HG02981 (cell line): ENCODE measurements around the gene BBS2.

ENCODE experiments used
- ATAC-seq: cut with Tn5 transposase; IDR thresholded peaks from one replicate; pipeline ENCODE4 v1.9.1; 2021; ENCODE audit warnings: mild to moderate bottlenecking, moderate library complexity; ENCODE audit not compliant: unreplicated experiment

The BBS2 gene, protein sequence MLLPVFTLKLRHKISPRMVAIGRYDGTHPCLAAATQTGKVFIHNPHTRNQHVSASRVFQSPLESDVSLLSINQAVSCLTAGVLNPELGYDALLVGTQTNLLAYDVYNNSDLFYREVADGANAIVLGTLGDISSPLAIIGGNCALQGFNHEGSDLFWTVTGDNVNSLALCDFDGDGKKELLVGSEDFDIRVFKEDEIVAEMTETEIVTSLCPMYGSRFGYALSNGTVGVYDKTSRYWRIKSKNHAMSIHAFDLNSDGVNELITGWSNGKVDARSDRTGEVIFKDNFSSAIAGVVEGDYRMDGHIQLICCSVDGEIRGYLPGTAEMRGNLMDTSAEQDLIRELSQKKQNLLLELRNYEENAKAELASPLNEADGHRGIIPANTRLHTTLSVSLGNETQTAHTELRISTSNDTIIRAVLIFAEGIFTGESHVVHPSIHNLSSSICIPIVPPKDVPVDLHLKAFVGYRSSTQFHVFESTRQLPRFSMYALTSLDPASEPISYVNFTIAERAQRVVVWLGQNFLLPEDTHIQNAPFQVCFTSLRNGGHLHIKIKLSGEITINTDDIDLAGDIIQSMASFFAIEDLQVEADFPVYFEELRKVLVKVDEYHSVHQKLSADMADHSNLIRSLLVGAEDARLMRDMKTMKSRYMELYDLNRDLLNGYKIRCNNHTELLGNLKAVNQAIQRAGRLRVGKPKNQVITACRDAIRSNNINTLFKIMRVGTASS

DNA sequence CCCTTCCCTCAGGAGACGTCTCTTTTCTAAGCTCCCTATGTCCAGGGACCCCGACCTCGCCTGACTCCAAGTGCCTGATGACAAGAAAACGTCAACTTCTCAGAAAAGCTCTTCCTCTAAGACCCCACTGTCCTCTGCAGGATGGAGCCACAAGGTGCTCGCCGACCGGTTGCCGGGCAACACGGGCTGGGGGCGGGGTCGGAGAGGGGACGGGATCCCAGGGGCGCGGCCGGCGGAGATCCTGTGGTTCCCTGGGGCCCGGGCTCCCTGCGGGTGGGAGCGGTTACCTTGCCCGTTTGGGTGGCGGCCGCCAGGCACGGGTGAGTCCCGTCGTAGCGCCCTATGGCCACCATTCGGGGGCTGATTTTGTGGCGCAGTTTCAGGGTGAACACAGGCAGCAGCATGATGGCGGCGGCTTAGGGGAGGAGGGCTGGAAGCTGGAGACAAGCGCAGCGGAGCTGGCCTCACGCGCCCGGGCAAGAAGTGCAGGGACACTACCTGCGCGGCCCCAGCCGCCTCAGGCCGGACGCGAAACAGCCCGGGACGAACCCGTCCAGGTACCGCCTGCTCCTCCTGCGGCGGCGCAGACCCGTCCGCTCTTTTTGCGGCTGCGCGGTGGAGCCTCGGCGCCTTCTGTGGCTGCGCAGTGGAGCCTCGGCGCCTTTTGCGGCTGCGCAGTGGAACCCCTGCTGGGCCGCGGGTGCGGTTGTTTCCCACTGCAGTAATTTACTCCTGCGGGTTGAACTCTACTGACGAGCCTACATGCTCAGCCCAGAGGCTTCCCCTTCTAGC, at the start of gene BBS2:
Gene BBS2, minus strand, starts transcription at position 566 of the 792 bp plus-strand sequence. Its CDS starts 162 bp downstream, at position 404.
- ATAC-seq = peak; percentile 83

DNA sequence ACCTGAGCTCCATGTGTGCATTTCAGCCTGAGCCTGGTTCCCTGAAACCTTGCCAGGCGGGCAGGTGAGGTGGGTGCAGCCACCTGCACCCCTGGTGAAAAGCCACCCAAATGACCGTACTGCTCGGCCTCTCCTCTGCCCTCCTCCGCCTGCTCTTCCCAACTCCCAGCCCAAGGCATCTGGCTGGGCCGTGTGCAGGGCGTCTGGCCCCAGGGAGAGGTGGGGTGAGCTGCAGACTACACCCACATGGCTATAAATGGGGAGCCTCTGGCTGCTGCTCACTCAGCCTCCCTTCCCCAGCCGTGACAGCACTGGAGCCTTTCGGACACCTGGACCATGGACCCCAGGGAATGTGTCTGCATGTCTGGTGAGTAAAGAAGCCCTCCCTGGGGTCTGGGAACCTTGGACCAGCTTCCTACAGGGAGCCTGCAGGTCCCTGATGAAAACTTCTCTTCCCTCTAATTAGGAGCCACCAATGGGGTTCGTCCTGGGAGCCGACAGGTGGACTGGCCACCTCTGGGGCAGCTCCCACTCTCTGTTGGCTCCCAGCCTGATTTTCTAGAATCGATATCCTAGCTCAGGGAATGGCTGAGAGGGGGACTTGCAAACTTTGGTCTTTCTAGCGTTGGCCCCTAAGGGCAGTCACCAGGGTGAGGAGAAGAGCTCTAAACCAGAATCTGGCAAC, 45.1 kb upstream of the BBS2 start, which contains the start of gene MT4:
Gene MT4, plus strand, starts transcription at position 281 of the 685 bp plus-strand sequence. Its CDS starts 56 bp downstream, at position 337.
- no peak for ATAC-seq

DNA sequence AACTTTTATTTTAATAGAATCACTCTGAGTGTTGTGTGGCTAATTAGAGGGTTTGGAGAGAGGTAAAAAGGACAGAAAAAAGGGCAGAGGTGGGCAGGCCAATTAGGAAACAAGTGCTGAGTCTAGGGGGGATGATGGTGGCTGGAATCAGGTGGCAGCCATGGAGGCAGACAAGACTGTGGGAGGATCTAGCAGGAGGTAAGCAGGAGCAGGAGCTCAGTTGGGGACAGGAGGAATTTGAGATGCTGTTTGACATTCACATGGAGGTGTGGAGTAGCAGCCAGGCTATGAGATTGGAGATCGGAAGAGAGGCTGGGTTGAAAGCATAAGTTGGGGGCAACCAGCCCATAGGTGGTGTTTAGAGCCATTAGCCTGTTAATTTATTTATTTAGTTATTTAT, 41.3 kb upstream of the BBS2 start:
- no peak for ATAC-seq

DNA sequence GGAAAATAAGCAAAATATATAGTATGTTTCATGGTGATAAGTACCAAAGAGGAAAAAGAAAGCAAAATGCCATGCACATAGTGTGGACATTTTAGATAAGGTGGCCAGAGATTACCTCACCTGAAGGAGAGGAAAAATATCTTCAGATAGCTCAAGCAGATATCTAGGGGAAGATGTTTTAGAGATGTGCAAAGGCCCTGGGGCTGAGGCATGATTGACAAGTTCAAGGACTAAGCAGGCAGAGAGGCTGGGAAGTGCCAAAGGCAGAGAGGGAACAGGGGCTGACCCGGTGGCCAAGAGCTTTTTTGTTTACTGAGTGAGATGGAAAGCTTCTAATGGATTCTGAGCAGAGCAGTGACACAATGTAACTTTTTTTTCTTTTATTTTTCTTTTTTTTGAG, 40.6 kb upstream of the BBS2 start:
- ATAC-seq = no peak

DNA sequence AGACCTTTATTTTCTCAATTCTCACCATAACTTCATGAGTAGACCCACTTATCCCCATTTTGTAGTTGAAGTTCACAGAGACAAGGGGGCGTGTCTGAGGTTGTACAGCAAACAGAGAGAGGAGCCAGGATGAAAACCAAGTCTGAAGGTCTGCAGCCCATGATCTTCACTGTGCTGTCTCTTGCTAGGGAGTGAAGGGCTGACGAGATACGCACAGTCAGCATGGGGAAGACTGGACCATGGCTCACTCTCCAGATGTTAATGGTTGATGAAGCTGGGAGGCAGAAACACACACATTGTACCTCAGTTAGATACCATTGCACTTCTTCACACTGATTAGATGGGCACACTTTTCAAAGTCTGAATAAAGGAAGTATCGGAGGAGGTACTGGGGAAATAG, 39.3 kb upstream of the BBS2 start:
- ATAC-seq = no peak

DNA sequence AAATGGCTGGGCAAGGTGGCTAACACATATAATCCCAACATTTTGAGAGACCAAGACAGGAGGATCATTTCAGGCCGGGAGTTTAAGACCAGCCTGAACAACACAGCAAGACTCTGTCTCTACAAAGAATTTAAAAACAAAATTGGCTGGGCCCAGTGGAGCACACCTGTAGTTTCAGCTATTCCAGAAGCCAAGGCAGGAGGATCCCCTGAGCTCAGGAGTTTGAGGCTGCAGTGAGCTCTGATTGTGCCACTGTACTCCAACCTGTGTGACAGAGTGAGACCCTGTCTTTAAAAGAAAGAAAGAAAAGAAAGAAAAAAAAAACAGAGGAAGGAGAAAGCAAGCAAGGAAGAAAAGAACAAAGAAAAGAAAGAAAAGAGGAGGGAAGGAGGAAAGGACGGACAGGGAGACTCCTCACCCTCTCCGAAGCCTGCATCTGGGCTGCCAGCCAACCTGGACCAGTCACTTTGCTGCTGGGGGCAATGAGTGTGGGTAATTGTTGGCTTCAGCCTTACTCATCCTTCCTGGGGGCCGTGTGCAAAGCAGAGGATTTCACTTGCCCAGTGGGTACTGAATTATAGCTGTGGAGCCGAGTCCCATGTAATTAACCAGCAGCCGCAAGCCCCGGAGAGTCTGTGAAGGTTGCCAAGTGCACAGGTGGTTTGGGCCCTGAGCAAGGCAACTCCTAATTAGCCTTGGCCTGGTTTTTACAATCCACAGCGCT, 38.4 kb upstream of the BBS2 start:
- no peak for ATAC-seq

DNA sequence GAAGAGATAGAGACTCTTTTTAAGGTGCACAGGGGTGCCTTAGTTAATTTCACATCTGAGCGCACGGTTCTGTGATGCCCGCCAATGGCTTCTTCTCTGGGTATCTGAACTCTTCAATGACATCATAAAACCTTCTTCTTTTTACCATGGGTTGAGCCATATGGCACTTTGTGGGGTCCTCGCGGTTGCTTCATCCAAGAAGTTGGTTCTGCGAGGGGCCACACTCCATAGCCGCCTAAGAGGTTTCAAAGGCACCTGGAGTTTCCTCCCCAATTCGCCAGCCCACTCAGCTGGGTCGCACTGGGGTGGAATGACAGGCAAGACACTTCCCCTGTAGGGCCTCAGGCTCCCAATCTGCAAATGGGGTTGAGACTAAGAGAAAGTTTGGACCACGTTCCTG, 34.6 kb upstream of the BBS2 start:
- ATAC-seq = no peak

DNA sequence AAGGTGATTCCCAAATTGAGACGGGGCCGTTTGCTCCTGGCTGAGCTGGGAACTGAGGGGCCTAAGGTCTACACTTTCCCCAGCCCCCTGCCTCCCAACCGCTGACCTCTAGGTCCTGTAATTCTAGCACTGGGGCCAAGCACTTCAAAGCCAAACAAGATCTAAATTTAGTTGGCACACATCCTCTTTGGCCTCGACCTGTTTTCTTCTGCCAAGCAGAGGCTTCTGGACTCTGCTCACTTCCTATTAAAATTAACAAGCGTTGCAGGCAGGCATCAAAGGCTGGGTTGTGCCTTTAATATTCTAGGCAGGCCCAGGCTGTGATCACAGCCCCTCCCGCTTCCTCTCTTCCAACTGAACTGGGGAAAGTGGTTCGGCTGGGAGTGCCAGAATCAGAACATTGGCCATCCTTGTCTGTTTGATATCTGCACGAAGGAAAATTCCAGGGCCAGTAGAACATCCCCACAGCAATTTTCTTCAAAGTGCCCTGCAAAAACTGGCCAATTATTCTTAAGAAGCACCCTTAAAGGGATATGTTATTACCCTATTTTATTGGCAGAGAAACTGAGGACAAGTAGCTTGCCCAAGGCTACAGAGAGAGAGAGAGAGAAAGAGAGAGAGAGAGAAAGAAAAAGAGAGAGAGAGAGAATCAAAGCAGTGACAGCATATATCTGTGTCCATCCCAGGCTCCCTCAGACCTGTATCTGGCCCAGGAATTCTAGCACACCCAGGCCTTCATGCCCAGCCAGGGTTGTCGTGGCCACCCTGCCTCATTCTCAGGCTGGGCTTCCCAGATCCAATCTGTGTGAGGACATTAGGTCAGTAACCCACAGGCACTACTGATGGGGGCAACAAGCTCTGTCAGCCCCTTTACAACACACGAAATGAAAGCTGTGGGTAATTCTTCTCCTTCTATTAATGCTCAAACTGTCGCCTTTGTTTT, 32.2 kb upstream of the BBS2 start:
- no peak for ATAC-seq

DNA sequence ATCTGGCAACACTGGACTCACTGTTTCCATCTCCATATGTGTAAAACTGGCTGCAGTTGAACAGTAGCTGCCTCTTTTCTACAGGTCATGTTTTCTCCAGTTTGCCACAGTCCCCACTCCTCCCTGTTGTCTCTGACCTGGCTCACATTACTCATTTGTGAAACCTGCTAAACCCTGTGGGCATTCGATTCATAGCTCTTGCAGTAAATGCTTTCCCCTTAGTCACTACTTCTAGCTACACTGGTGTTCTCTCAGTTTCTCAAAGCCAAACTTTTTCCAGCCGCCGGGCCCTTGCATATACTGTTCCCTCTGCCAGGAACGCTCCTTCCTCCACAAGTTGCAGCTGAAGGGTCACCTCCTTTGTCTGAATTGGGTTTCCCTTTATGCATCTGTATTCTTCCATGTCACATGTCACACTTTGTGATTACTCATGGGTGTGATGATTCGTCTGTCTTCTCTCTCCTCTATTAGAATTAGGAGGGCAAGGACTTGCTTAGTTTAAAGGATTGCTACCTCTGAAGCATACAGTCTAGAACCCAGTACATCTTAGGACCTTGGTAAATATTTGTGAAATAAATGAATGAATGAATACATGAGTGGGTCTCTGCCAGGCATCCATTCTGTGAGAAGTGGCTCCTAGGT, 30.0 kb upstream of the BBS2 start:
- ATAC-seq = no peak

DNA sequence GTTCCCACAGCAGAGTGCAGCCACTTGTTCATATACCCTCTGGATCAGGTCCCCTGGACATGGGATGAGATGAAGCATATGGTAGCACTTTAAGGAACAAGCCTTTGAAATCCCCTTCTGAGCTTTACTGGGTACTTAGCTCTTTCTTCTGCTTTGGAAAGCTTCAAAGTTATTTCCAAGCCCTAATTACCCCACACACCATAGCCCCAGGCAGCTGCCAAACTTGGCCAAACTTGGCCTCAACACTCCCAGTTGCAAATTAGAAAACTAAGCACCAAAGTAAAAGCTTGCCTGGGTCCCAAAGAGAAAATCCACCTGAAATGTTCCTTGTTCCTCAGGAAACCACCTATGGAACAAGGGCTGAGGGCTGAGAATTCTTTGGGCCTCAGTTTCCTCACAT, 29.3 kb upstream of the BBS2 start:
- ATAC-seq = no peak

DNA sequence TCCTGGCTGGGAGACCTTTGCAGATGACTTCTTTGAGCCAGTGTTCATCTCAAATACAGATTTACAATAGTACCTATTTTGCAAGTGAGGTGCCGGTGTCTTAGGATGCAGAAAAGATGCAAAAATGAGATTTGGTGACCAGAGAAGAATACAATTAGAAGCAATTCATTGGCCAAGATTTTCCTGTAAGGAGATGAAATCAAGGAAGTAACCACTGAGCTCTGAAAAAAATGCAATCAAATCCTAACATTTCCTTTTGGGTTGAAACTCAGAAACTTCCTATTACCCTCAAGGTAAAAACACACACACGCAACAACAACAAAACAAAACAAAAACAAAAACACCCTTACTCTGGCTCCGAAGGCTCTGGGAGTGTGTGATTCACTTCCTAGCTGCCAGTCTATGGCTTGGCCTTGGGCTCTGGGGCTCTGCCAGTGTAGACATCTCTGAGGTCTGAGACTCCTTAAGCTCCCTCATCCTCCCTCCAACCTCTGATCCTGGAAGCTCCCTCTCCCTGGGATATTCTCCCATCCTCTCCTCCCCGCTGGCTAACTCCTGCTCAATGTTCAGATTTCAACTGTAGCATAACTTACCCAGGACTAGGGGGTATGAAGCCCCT, 28.2 kb upstream of the BBS2 start:
- no peak for ATAC-seq

DNA sequence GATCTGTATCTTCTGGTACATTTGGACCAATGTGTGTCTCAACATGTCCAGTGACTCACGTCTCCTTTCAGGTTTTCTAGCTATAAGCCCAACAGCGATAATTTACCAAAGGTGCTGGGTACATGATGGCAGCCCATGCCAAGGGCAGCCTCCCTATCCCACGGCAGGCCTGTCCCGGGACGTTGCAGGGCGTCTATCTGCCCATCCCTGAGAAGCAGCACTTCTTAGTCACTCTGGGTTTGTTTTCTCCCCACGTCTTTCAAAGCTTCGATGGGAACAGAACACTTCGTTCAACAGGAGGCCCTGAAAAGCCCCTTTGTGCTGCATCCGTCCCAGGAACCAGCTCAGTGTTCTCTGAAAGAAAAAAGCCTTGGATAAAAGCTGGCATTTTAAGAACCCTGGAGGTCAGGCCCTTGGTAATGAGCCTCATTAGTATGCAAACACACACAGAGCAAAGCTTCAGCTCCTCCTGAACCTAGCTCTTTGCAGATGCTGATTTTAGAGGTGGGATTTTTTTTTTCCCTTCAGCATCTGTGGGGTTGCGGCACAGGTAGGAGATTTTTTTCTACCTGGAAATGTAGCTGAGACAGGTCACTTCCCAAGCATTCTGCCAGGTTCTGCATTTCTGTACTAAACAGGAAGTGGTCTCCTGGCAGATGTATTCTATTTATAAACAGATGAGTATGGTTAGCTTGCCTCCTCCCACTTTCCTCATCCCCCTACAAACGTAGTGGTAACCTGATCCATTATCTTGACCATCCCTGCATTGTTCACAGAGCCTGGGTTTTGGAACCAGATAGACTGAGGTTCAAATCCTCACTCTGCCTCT, 27.5 kb upstream of the BBS2 start:
- ATAC-seq = no peak

DNA sequence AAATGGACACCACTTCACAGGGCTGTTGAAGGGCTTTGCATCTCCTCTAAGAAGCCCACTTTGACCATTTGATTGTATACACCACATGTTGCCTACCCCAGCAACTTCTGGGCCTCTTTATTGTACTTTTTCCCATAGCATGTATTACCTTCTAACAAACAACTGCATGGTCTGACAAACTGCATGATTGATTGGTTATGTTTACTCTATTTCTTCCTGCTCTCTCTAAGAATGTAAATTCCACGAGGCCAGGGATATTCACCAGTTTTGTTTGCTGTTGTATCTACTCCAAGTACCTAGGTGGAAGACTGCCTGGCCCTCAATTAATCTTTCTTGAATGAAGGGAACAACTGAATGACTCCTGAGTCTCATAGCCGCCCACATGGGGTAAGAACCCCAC, 22.2 kb upstream of the BBS2 start:
- no peak for ATAC-seq

DNA sequence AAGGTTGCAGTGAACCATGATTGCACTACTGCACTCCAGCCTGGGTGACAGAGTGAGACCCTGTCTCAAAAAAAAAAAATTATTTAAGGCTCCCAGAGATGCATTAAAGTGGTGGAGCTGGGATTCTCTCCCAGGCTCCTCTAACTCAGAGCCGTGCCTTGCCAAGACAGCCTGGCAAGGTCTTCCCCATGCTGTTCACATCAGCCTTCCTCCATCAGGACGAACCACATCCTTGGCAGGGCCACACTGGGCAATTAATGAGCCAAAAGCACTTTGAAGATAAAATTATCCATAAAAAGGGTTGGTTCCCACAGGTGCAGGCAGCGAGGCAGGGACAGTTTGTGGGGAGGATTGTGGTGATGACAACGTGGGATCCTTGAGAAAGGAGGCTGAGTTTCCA, 19.8 kb upstream of the BBS2 start:
- no peak for ATAC-seq

DNA sequence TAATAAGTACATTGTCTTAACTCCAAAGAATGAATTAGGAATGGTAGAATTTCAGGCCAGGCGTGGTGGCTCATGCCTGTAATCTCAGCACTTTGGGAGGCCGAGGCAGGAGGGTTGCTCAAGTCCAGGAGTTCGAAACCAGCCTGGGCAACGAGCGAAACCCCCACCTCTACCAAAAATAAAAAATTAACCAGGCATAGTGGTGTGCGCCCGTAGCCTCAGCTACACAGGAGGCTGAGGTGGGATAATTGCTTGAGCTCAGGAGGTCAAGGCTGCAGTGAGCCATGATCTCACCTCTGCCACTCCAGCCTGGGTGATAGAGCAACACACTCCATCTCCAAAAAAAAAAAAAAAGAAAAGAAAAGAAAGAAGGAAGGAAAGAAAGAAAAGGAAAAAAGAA, 18.5 kb upstream of the BBS2 start:
- no peak for ATAC-seq

DNA sequence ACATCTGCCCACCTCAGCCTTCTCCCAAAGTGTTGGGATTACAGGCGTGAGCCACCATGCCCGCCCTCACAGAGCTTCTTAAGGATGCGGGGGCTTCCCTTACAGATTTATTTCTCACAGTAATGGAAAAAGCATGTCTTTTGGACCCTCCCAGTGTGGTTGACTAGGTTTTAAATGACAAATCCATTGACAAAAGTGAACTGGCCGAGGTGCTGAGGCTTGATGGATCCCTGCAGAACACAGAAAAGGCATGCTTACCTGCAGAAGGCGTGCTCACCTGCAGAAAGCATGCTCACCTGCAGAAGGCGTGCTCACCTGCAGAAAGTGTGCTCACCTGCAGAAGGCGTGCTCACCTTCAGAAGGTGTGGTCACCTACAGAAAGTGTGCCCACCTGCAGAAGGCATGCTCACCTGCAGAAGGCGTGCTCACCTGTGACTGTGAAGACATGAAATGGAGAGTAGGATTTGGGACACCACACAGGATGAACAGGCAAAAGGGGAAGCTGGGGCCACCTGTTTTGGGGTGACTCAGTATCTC, 15.1 kb upstream of the BBS2 start:
- ATAC-seq = no peak

DNA sequence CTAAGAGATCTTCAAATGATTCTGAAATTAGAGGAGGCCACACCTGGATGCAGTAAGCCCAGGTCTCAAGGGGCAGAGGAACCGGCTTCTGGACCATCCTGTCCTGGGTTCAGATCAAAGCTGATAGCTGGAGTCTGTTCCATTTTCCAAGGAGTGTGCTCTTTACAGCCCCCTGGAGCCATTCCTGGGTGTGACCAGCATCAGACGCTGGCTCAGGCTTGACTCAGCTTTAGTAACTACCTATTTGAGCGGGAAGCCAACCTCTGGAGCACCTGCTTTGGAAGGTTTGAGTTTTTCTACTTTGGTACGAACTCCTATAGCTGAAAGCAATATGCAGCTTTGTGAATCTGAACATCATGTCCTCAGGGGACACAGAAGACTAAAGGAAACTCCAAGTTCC, 12.9 kb upstream of the BBS2 start:
- no peak for ATAC-seq
